Measurements from ENCODE around the gene C6orf132.

The C6orf132 gene

DNA sequence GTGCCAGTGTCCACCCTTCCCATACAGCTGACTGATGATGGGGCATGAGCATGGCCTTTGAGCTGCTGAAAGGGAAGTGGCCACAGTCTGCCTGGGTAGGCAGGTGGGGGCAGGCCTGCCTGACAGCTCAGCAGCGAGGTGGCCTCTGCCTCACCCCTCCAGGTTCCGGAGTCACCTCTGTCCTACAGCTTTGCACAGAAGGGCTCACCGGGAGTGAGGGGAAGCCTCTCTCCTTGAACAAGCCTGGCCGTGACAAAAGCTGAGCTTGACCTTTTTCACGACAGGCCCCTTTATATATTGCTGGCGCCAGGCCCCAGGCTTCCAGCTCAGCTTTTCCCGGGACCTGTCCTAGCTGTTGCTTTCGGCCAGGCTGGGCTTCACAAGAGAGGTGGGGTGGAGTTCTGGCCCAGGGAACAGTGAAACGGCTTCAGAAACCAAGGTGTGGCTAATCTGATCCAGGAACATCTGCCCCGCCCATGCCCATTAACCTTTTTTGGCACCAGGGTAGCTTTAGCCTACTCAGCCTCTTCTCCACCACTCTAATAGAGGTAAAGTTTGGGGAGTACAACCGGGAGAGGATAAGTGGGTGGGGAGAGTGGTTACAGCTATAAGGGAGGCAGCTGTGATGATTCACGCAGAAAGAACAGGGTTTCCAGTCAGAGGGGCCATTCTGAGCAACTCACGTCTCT, 42.9 kb downstream of the C6orf132 start:
- no peaks in the 10 kb centered on the region for H3K9me3 ChIP-seq
- peaks cover 20% of the 10 kb centered on the region for H3K27me3 ChIP-seq
- no peak overlapping the region for H3K27ac ChIP-seq
- peaks cover 11% of the 10 kb centered on the region for H3K4me1 ChIP-seq
- H4K20me1 ChIP-seq: no peaks in the 10 kb centered on the region
- TF ChIP-seq Cebpa-rat (IDR thresholded peaks at IDR 0.05): no peak
- no peaks in the 10 kb centered on the region for H3K36me3 ChIP-seq
- H3K9ac ChIP-seq: no peak overlapping the region
- H3K4me3 ChIP-seq: no peak overlapping the region
- H3K4me2 ChIP-seq: no peak overlapping the region

- Histone ChIP-seq H3K4me2 (no peak overlapping the region), H4K20me1 (no peaks in the 10 kb centered on the region), H3K36me3 (no peaks in the 10 kb centered on the region), H3K9me3 (no peaks in the 10 kb centered on the region), H3K4me1 (no peaks in the 10 kb centered on the region), H3K4me3 (no peak overlapping the region), H3K27ac (no peak overlapping the region), H3K9ac (no peak overlapping the region), H3K27me3 (no peaks in the 10 kb centered on the region)
- no peak for TF ChIP-seq Cebpa-rat (IDR thresholded peaks at IDR 0.05)
Observed at GRCh38 chr6:42095776-42096541, 46.5 kb downstream of the C6orf132 start.

DNA sequence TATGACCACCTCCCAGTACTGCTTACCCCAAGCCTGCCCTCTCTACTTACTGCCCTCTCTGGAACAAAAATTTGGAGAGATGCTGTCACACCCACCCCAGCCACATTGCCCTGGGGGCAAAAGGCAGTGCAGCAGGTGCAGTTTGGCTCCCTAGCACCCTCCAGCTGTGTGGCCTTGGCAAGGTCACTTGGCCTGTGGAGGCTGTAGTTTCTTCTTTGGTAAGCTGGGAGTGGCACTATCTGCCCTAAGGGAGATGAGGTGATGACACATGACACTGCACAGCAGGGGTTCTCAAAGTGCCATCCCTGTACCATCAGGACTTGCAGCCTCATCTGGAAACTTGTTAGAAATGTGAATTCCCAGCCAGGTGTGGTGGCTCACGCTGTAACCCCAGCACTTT, 47.3 kb downstream of the C6orf132 start:
- H3K36me3 ChIP-seq: no peaks in the 10 kb centered on the region
- no peaks in the 10 kb centered on the region for H4K20me1 ChIP-seq
- H3K27me3 ChIP-seq: no peaks in the 10 kb centered on the region
- no peak overlapping the region for H3K27ac ChIP-seq
- H3K4me3 ChIP-seq: no peak overlapping the region
- H3K4me1 ChIP-seq: no peaks in the 10 kb centered on the region
- H3K9me3 ChIP-seq: no peaks in the 10 kb centered on the region
- H3K4me2 ChIP-seq: no peak overlapping the region
- TF ChIP-seq Cebpa-rat (IDR thresholded peaks at IDR 0.05): no peak
- no peak overlapping the region for H3K9ac ChIP-seq

- Histone ChIP-seq H3K36me3 (no peaks in the 10 kb centered on the region), H3K4me2 (no peak overlapping the region), H3K4me3 (no peak overlapping the region), H3K9ac (no peak overlapping the region), H4K20me1 (no peaks in the 10 kb centered on the region), H3K27me3 (no peaks in the 10 kb centered on the region), H3K27ac (no peak overlapping the region), H3K9me3 (no peaks in the 10 kb centered on the region), H3K4me1 (no peaks in the 10 kb centered on the region)
- TF ChIP-seq Cebpa-rat (IDR thresholded peaks at IDR 0.05): no peak
Observed at GRCh38 chr6:42093582-42094329, 48.7 kb downstream of the C6orf132 start.

DNA sequence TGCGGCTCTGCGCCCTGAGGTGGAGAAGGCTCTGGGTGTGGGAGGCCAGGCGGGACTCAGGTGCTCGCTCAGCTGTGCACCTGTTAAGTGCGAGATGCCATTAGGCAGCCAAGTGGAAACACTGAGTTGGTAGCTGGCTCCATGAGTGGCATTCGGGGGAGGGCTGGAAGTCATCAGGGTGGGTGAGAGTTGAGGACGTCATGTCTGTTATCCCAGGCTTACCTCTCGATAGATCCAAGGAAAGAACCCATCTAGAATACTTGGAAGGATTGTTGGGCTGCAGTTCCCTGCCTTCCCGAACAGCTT, 50.7 kb downstream of the C6orf132 start:
- no peak for TF ChIP-seq Cebpa-rat (IDR thresholded peaks at IDR 0.05)
- no peak overlapping the region for H3K9ac ChIP-seq
- 0 out of 2 replicates have a peak, but pooled peaks cover 3% of the 10 kb centered on the region for H3K36me3 ChIP-seq
- H4K20me1 ChIP-seq: no peaks in the 10 kb centered on the region
- H3K9me3 ChIP-seq: no peaks in the 10 kb centered on the region
- H3K4me3 ChIP-seq: no peak overlapping the region
- H3K4me1 ChIP-seq: no peaks in the 10 kb centered on the region
- H3K27me3 ChIP-seq: no peaks in the 10 kb centered on the region
- no peak overlapping the region for H3K27ac ChIP-seq
- no peak overlapping the region for H3K4me2 ChIP-seq

- H3K4me1 ChIP-seq: no peaks in the 10 kb centered on the region
- no peaks in the 10 kb centered on the region for H3K27me3 ChIP-seq
- 0 out of 2 replicates have a peak, but pooled peaks cover 6% of the 10 kb centered on the region for H3K36me3 ChIP-seq
- TF ChIP-seq Cebpa-rat (IDR thresholded peaks at IDR 0.05): no peak
- no peak overlapping the region for H3K27ac ChIP-seq
- H3K4me2 ChIP-seq: no peak overlapping the region
- H3K9ac ChIP-seq: no peak overlapping the region
- no peaks in the 10 kb centered on the region for H4K20me1 ChIP-seq
- H3K4me3 ChIP-seq: no peak overlapping the region
- H3K9me3 ChIP-seq: no peaks in the 10 kb centered on the region
Observed at GRCh38 chr6:42090819-42091717, 51.4 kb downstream of the C6orf132 start.

DNA sequence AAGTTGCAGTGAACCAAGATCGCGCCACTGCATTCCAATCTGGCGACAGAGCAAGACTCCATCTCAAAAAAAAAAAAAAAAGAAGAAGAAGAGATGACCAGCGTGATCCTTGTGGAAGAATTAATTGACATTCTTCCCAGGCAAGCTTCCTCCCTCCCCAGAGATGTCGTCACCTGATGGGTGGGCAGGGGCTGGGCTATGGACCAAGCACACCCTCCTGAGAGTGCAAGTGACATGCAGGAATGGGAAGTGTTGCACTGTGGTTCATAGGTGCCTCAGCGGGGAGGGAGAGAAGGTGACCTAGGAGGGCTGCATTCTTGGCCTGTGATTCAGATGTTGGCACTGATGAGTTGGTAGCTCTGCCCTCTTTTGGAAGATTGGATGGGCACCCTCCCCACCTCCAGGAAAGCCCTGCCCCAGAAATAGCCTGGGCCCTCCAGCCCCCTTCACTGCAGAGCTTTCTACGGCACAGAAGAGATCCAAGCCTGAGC, 54.3 kb downstream of the C6orf132 start:
- Histone ChIP-seq H3K27ac (no peak overlapping the region), H3K4me1 (no peaks in the 10 kb centered on the region), H3K4me2 (no peak overlapping the region), H3K36me3 (peaks cover 20% of the 10 kb centered on the region), H3K27me3 (no peaks in the 10 kb centered on the region), H3K9me3 (no peaks in the 10 kb centered on the region), H3K4me3 (no peak overlapping the region), H4K20me1 (no peaks in the 10 kb centered on the region), H3K9ac (no peak overlapping the region)
- no peak for TF ChIP-seq Cebpa-rat (IDR thresholded peaks at IDR 0.05)

- H3K27ac ChIP-seq: no peak overlapping the region
- H3K36me3 ChIP-seq: peaks cover 38% of the 10 kb centered on the region
- H3K9me3 ChIP-seq: no peaks in the 10 kb centered on the region
- H3K9ac ChIP-seq: no peak overlapping the region
- H3K4me2 ChIP-seq: no peak overlapping the region
- no peaks in the 10 kb centered on the region for H3K27me3 ChIP-seq
- no peak overlapping the region for H3K4me3 ChIP-seq
- H3K4me1 ChIP-seq: no peaks in the 10 kb centered on the region
- H4K20me1 ChIP-seq: no peaks in the 10 kb centered on the region
- no peak for TF ChIP-seq Cebpa-rat (IDR thresholded peaks at IDR 0.05)
Observed at GRCh38 chr6:42086046-42087035, 56.1 kb downstream of the C6orf132 start.

All from BLaER1 (cell line).